Measurements from ENCODE around the gene TSPAN32. TPM values are rescaled to one million over a fixed set of nuclear protein-coding genes. Genes with fewer than 3 reads are reported as not detected.

Gene TSPAN32
- total RNA-seq, 1 experiment from 2014 or later, result not detected

DNA sequence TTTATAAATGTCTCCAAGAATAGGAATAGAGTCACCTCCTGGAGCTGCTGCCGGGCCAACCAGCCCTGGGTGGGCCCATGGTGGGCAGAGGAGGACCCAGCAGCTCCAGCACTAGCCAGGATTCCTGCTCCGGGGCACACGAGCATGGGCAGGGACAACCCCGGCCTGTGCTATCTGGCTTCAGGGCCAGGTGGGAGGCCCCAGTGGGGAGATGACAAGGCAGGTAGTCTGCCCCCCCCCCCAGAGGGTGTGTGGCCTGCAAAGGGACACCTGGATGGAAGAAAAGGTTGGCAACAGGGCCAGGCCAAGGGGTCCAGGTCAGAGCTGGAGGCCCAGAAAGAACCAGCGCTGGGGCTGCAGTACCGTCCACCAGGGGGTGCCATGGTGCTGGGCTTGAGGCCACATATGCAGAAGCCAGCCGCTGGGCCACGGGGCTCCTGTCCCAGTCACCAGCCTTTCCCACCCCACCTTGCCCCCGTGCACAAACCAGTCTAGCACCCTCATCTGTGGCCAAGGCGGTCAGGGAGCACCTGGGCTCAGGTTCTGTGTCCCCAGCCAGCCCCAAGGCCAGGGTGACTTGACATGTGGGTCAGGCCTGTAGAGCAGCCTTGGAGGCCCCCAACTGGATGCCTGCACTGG lies 3.4 kb downstream of the TSPAN32 start:
- peaks cover 6% of the 10 kb centered on the region for H3K4me1 ChIP-seq (ENCODE audit: insufficient read depth, low read length, poor library complexity, severe bottlenecking)
- no TSS peak for BruUV-seq (replicated peaks)
- no peaks in the 10 kb centered on the region for H3K36me3 ChIP-seq (ENCODE audit: insufficient read depth, low read length, poor library complexity, severe bottlenecking)
- H3K4me3 ChIP-seq (ENCODE audit: low read depth, low read length, poor library complexity, severe bottlenecking), result no peak overlapping the region
- POLR2A ChIA-PET (ENCODE audit: low non-redundant PET), result no interaction called here
- peak; percentile 63 for DNase-seq (ENCODE audit: low spot score)
- H3K27me3 ChIP-seq (replicated peaks; ENCODE audit: insufficient read depth, low read depth, low read length, poor library complexity), result no peaks in the 10 kb centered on the region
- intact Hi-C loops (cut with micrococcal nuclease; ENCODE audit: unreplicated experiment), result loop anchor here (1.0 kb wide), 2 partner anchors 115 to 226 kb away; no protein-coding TSS in a partner anchor
- H3K9me3 ChIP-seq (ENCODE audit: low read depth, low read length, poor library complexity, severe bottlenecking), result no peaks in the 10 kb centered on the region
- no peak overlapping the region for H3K27ac ChIP-seq (ENCODE audit: low read depth, low read length, poor library complexity, severe bottlenecking)
- CTCF ChIA-PET, result interaction anchor here (0.5 to 3.5 kb wide), 6 partner anchors 62 to 115 kb away, joined by 3 to 74 read pairs (median 6); partner anchors contain the start of gene TSSC4
- TF ChIP-seq EZH2 (IDR thresholded peaks at IDR 0.05; ENCODE audit: borderline replicate concordance, low read depth, low read length, poor library complexity, severe bottlenecking), result no peak
- TF ChIP-seq, protein P1, sequence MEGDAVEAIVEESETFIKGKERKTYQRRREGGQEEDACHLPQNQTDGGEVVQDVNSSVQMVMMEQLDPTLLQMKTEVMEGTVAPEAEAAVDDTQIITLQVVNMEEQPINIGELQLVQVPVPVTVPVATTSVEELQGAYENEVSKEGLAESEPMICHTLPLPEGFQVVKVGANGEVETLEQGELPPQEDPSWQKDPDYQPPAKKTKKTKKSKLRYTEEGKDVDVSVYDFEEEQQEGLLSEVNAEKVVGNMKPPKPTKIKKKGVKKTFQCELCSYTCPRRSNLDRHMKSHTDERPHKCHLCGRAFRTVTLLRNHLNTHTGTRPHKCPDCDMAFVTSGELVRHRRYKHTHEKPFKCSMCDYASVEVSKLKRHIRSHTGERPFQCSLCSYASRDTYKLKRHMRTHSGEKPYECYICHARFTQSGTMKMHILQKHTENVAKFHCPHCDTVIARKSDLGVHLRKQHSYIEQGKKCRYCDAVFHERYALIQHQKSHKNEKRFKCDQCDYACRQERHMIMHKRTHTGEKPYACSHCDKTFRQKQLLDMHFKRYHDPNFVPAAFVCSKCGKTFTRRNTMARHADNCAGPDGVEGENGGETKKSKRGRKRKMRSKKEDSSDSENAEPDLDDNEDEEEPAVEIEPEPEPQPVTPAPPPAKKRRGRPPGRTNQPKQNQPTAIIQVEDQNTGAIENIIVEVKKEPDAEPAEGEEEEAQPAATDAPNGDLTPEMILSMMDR (conservative IDR thresholded peaks at IDR 0.05; ENCODE audit: low read depth, low read length), result peak; percentile 83

DNA sequence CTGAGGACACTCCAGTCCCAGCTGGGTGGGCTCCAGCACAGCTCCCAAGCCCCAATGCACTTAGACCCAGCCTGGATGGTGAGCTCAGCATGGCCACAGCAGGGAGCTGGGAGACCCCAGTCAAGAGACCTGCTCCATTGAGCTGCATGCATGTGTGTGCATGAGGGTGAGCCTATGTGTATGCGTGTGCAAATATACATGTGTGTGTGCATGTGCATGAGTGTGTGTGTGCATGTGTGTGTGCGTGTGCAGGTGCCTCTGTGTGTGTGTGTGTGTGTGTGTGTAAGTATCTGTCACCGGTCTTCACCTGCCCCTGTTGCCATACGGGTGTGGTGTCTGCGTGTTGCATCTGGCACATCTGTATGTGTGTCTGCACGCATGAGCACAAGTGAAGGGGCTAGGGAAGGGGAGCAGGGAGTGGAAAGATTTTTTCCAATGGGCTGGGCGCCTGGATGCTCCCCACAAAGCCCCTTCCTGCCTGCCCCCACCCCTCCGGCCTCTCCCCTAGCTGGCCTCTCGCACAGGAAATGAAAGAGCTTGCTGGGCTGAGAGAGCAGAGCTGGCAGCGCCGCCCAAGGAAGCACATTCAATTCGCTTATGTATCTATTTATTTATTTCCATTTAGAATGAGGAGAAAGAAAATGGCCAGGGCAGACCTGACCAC lies 4.1 kb downstream of the TSPAN32 start:
- no peaks in the 10 kb centered on the region for H3K36me3 ChIP-seq (ENCODE audit: insufficient read depth, low read length, poor library complexity, severe bottlenecking)
- no peak for TF ChIP-seq EZH2 (IDR thresholded peaks at IDR 0.05; ENCODE audit: borderline replicate concordance, low read depth, low read length, poor library complexity, severe bottlenecking)
- TF ChIP-seq, protein P1 (conservative IDR thresholded peaks at IDR 0.05; ENCODE audit: low read depth, low read length), result no peak
- H3K4me1 ChIP-seq (ENCODE audit: insufficient read depth, low read length, poor library complexity, severe bottlenecking), result peaks cover 6% of the 10 kb centered on the region
- no peaks in the 10 kb centered on the region for H3K27me3 ChIP-seq (replicated peaks; ENCODE audit: insufficient read depth, low read depth, low read length, poor library complexity)
- BruUV-seq (replicated peaks), result no TSS peak
- H3K27ac ChIP-seq (ENCODE audit: low read depth, low read length, poor library complexity, severe bottlenecking), result peak overlapping the region; percentile 71
- ChIA-PET POLR2A (ENCODE audit: low non-redundant PET) (no interaction called here), CTCF (interaction anchor here (0.5 to 3.5 kb wide), 5 partner anchors 93 to 567 kb away, joined by 3 to 74 read pairs (median 7); no protein-coding TSS in a partner anchor)
- no peak for DNase-seq (ENCODE audit: low spot score)
- intact Hi-C loops (cut with micrococcal nuclease; ENCODE audit: unreplicated experiment), result loop anchor here (1.0 kb wide), 2 partner anchors 114 to 225 kb away; no protein-coding TSS in a partner anchor
- H3K4me3 ChIP-seq (ENCODE audit: low read depth, low read length, poor library complexity, severe bottlenecking), result no peak overlapping the region
- H3K9me3 ChIP-seq (ENCODE audit: low read depth, low read length, poor library complexity, severe bottlenecking), result no peaks in the 10 kb centered on the region

DNA sequence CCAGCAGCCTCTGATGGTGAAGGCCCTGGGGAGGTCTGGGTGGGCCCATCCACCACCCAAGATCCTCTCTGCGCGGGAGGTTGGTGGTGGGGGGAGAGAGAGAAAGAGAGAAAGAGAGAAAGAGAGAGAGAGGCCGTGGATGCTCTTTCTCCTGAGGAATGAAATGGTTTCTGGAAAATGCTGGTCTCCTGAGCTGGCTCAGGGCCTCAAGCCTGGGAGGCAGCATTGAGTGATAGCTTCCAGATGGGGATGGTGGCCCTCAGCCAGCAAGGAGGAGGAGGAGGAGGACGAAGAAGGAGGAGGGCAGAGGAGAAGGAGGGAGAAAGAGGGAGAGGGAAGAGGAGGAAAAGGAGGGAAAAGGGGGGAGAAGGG lies 4.6 kb downstream of the TSPAN32 start:
- TF ChIP-seq, protein P1 (conservative IDR thresholded peaks at IDR 0.05; ENCODE audit: low read depth, low read length), result no peak
- no peak for TF ChIP-seq EZH2 (IDR thresholded peaks at IDR 0.05; ENCODE audit: borderline replicate concordance, low read depth, low read length, poor library complexity, severe bottlenecking)
- no peaks in the 10 kb centered on the region for H3K36me3 ChIP-seq (ENCODE audit: insufficient read depth, low read length, poor library complexity, severe bottlenecking)
- no TSS peak for BruUV-seq (replicated peaks)
- H3K9me3 ChIP-seq (ENCODE audit: low read depth, low read length, poor library complexity, severe bottlenecking), result no peaks in the 10 kb centered on the region
- no peak overlapping the region for H3K4me3 ChIP-seq (ENCODE audit: low read depth, low read length, poor library complexity, severe bottlenecking)
- ChIA-PET POLR2A (ENCODE audit: low non-redundant PET) (no interaction called here), CTCF (interaction anchor here (0.5 to 3.5 kb wide), 3 partner anchors 114 to 568 kb away, joined by 3 to 74 read pairs (median 6); no protein-coding TSS in a partner anchor)
- DNase-seq (ENCODE audit: low spot score), result peak; percentile 43
- H3K27me3 ChIP-seq (replicated peaks; ENCODE audit: insufficient read depth, low read depth, low read length, poor library complexity), result no peaks in the 10 kb centered on the region
- H3K27ac ChIP-seq (ENCODE audit: low read depth, low read length, poor library complexity, severe bottlenecking), result peak overlapping the region; percentile 71
- H3K4me1 ChIP-seq (ENCODE audit: insufficient read depth, low read length, poor library complexity, severe bottlenecking), result peaks cover 6% of the 10 kb centered on the region
- intact Hi-C loops (cut with micrococcal nuclease; ENCODE audit: unreplicated experiment), result no loop called here

All from A673 (cell line).